A673 (cell line): ENCODE results near the gene CCN5. TPM values are rescaled to one million over a fixed set of nuclear protein-coding genes. Genes with fewer than 3 reads are reported as not detected.

Experiments used
- BruUV-seq: library from RNA; stranded (reverse); fragments of 400-500 nt; replicated peaks from 2 replicates; lab custom pipeline; 2021; lab: Mats Ljungman, UMichigan
- CTCF ChIA-PET: fragments of 300-600 bp; sonication (Branson Sonifier 250); formaldehyde crosslinking; loops from one replicate; lab custom pipeline; 2022; ENCODE audit warnings: antibody characterized with exemption; lab: Charles Lee
- POLR2A ChIA-PET: fragments of 300-600 bp; sonication (Branson Sonifier 250); formaldehyde crosslinking; loops from one replicate; lab custom pipeline; 2022; ENCODE audit warnings: antibody characterized with exemption; ENCODE audit not compliant: low non-redundant PET; lab: Charles Lee
- DNase-seq: peaks from one replicate; pipeline ENCODE4 v3.0.0-alpha.2; 2015; ENCODE audit warnings: low spot score
- H3K27ac ChIP-seq: fragments of 200-600 bp; sonication (generic); 2 replicates; pipeline ENCODE4 v1.5.1; 2016; ENCODE audit warnings: mixed run types, low read depth, mild to moderate bottlenecking, mixed read lengths, antibody characterized with exemption, low read length; ENCODE audit not compliant: poor library complexity, severe bottlenecking
- H3K27me3 ChIP-seq: fragments of 200-600 bp; sonication (generic); replicated peaks from 2 replicates; pipeline ENCODE4 v1.6.1; 2017; ENCODE audit warnings: mixed run types, low read depth, mild to moderate bottlenecking, mixed read lengths, antibody characterized with exemption, low read length; ENCODE audit not compliant: insufficient read depth, poor library complexity
- H3K36me3 ChIP-seq: fragments of 200-600 bp; sonication (generic); 2 replicates; pipeline ENCODE4 v1.6.1; 2016; ENCODE audit warnings: mixed run types, mild to moderate bottlenecking, mixed read lengths, antibody characterized with exemption, low read length; ENCODE audit not compliant: insufficient read depth, poor library complexity, severe bottlenecking
- H3K4me1 ChIP-seq: fragments of 200-600 bp; sonication (generic); 2 replicates; pipeline ENCODE4 v1.6.1; 2017; ENCODE audit warnings: mixed run types, mild to moderate bottlenecking, mixed read lengths, antibody characterized with exemption, low read length; ENCODE audit not compliant: insufficient read depth, poor library complexity, severe bottlenecking
- H3K4me3 ChIP-seq: fragments of 200-600 bp; sonication (generic); 2 replicates; pipeline ENCODE4 v1.5.1; 2016; ENCODE audit warnings: low read depth, mixed run types, mild to moderate bottlenecking, mixed read lengths, low read length; ENCODE audit not compliant: poor library complexity, severe bottlenecking
- H3K9me3 ChIP-seq: fragments of 200-600 bp; sonication (generic); 2 replicates; pipeline ENCODE4 v1.6.1; 2016; ENCODE audit warnings: mixed run types, low read depth, mild to moderate bottlenecking, mixed read lengths, antibody characterized with exemption, low read length; ENCODE audit not compliant: poor library complexity, severe bottlenecking
- EZH2 ChIP-seq: fragments of 200-600 bp; sonication (generic); IDR thresholded peaks from 2 replicates; pipeline ENCODE4 v1.6.1; 2017; ENCODE audit warnings: borderline replicate concordance, low read depth, mild to moderate bottlenecking, mixed read lengths, antibody characterized with exemption, low read length; ENCODE audit not compliant: poor library complexity, severe bottlenecking
- intact Hi-C: fragments of 100-400 bp; cut with micrococcal nuclease; formaldehyde crosslinking; loops from one replicate; pipeline ENCODE4 v1.10.0; 2022; ENCODE audit not compliant: unreplicated experiment
- total RNA-seq: library from RNA; stranded (reverse); gene quantifications from 2 replicates; pipeline ENCODE4 v1.2.3, GENCODE V29; 2021
- TF ChIP-seq, protein P1 (sequence below): fragments of 300-800, 200-600 bp; sonication (generic); conservative IDR thresholded peaks from 2 replicates; pipeline ENCODE4 v1.5.1; 2017; ENCODE audit warnings: low read depth, mild to moderate bottlenecking, antibody characterized with exemption, low read length, moderate library complexity, mixed read lengths

Gene CCN5
- total RNA-seq, 1 experiment from 2014 or later = not detected

DNA sequence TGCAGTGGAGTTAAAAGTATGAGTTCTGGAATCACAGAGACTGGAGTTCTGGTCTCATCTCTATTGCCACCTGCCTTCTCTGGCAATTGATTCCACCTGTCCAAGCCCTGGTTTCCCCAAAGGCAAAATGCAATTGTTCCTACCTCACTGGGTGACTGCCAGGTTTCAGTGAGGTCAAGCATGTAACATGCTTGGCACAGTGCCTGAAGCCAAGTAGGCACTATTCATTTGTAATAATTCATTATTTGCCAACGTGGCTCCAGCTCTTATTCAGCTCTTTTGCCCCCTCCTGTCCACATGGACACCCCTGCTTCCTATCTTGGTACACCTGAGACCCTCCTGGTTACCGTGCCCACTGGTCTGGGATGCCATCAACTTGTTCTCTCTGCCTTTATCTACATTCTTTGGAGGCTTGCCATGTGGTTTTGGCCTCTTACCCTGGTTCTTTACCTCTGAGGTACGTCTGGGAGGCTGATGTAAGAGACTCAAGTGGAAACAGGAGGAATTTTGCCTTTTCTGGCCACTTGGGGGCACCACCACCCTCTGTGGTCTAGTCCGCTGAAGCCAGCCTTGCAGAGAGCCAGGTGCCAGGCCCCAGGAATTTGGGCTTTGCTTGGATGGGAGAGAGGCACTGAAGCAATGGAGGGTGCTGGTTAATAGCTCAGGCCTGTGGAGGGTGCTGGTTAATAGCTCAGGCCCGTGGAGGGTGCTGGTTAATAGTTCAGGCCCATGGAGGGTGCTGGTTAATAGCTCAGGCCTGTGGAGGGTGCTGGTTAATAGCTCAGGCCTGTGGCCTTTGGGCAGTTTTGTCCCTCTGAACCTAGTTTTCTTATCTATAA is 32.2 kb downstream of the CCN5 start:
- ChIA-PET POLR2A (no interaction called here), CTCF (interaction anchor here (0.6 to 1.8 kb wide), 10 partner anchors 10 to 348 kb away, joined by 3 to 10 read pairs (median 4); partner anchors contain the start of gene RIMS4)
- Histone ChIP-seq H3K9me3 (no peaks in the 10 kb centered on the region), H3K4me1 (peaks cover 14% of the 10 kb centered on the region), H3K36me3 (no peaks in the 10 kb centered on the region), H3K27me3 (peaks cover 18% of the 10 kb centered on the region), H3K27ac (no peak overlapping the region), H3K4me3 (no peak overlapping the region)
- peak; percentile 87 for DNase-seq
- no peak for TF ChIP-seq EZH2
- TF ChIP-seq, protein P1, sequence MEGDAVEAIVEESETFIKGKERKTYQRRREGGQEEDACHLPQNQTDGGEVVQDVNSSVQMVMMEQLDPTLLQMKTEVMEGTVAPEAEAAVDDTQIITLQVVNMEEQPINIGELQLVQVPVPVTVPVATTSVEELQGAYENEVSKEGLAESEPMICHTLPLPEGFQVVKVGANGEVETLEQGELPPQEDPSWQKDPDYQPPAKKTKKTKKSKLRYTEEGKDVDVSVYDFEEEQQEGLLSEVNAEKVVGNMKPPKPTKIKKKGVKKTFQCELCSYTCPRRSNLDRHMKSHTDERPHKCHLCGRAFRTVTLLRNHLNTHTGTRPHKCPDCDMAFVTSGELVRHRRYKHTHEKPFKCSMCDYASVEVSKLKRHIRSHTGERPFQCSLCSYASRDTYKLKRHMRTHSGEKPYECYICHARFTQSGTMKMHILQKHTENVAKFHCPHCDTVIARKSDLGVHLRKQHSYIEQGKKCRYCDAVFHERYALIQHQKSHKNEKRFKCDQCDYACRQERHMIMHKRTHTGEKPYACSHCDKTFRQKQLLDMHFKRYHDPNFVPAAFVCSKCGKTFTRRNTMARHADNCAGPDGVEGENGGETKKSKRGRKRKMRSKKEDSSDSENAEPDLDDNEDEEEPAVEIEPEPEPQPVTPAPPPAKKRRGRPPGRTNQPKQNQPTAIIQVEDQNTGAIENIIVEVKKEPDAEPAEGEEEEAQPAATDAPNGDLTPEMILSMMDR = peak; percentile 82
- intact Hi-C loops = loop anchor here (1.0 kb wide), 1 partner anchor 120 kb away; no protein-coding TSS in a partner anchor
- no TSS peak for BruUV-seq

DNA sequence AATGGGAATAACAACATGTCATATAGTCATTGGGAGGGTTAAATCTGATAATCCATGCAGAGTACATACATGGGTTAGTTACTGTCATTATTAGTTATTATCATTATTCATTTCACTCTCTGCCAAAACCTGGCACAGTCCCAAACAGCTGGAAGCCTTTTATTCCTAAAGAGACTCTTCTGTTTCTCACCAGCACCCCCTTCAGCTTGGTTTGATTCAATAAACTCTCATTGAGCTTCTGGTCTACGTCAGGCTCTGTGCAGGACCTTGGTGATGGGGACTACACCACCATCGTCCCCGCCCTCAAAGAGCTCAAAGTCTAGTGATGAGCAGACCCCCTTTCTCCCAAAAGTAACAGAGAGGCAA is 32.8 kb downstream of the CCN5 start:
- H3K27ac ChIP-seq = no peak overlapping the region
- TF ChIP-seq, protein P1 = no peak
- TF ChIP-seq EZH2 = no peak
- DNase-seq = peak; percentile 73
- H3K36me3 ChIP-seq = no peaks in the 10 kb centered on the region
- H3K4me1 ChIP-seq = peaks cover 14% of the 10 kb centered on the region
- no peaks in the 10 kb centered on the region for H3K9me3 ChIP-seq
- intact Hi-C loops = no loop called here
- BruUV-seq = no TSS peak
- no peak overlapping the region for H3K4me3 ChIP-seq
- peaks cover 18% of the 10 kb centered on the region for H3K27me3 ChIP-seq
- CTCF ChIA-PET = interaction anchor here (0.6 to 1.8 kb wide), 8 partner anchors 11 to 222 kb away, joined by 3 to 10 read pairs (median 5); partner anchors contain the start of gene RIMS4
- POLR2A ChIA-PET = no interaction called here

DNA sequence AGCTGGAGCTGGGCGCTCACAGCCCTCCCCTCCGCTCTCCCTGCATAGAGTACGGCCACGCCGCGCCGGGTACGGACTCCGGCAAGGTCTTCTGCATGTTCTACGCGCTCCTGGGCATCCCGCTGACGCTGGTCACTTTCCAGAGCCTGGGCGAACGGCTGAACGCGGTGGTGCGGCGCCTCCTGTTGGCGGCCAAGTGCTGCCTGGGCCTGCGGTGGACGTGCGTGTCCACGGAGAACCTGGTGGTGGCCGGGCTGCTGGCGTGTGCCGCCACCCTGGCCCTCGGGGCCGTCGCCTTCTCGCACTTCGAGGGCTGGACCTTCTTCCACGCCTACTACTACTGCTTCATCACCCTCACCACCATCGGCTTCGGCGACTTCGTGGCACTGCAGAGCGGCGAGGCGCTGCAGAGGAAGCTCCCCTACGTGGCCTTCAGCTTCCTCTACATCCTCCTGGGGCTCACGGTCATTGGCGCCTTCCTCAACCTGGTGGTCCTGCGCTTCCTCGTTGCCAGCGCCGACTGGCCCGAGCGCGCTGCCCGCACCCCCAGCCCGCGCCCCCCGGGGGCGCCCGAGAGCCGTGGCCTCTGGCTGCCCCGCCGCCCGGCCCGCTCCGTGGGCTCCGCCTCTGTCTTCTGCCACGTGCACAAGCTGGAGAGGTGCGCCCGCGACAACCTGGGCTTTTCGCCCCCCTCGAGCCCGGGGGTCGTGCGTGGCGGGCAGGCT is 35.1 kb downstream of the CCN5 start:
- no peak for DNase-seq
- ChIA-PET CTCF (no interaction called here), POLR2A (no interaction called here)
- Histone ChIP-seq H3K36me3 (no peaks in the 10 kb centered on the region), H3K27ac (no peak overlapping the region), H3K4me1 (peaks cover 14% of the 10 kb centered on the region), H3K4me3 (no peak overlapping the region), H3K9me3 (no peaks in the 10 kb centered on the region), H3K27me3 (peaks cover 18% of the 10 kb centered on the region)
- TF ChIP-seq EZH2 = no peak
- TF ChIP-seq, protein P1 = peak; percentile 41; the same call in 1 of the 2 replicates
- no TSS peak for BruUV-seq
- intact Hi-C loops = no loop called here
